T follicular helper cell (primary cell): Measurements from ENCODE around the gene CRACR2A.

Source experiments
- DNase-seq: peaks from one replicate; pipeline ENCODE4 v3.0.0-alpha.2; 2020; ENCODE audit warnings: low read depth
- total RNA-seq, 2 experiments: gene quantifications; one replicate each; lab custom pipeline; 2026; lab: John Stamatoyannopoulos, UW

Gene CRACR2A, protein sequence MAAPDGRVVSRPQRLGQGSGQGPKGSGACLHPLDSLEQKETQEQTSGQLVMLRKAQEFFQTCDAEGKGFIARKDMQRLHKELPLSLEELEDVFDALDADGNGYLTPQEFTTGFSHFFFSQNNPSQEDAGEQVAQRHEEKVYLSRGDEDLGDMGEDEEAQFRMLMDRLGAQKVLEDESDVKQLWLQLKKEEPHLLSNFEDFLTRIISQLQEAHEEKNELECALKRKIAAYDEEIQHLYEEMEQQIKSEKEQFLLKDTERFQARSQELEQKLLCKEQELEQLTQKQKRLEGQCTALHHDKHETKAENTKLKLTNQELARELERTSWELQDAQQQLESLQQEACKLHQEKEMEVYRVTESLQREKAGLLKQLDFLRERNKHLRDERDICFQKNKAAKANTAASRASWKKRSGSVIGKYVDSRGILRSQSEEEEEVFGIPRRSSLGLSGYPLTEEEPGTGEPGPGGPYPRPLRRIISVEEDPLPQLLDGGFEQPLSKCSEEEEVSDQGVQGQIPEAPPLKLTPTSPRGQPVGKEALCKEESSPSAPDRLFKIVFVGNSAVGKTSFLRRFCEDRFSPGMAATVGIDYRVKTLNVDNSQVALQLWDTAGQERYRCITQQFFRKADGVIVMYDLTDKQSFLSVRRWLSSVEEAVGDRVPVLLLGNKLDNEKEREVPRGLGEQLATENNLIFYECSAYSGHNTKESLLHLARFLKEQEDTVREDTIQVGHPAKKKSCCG
- total RNA-seq, result 42.0 to 48.2 reads per million in 2 experiments

DNA sequence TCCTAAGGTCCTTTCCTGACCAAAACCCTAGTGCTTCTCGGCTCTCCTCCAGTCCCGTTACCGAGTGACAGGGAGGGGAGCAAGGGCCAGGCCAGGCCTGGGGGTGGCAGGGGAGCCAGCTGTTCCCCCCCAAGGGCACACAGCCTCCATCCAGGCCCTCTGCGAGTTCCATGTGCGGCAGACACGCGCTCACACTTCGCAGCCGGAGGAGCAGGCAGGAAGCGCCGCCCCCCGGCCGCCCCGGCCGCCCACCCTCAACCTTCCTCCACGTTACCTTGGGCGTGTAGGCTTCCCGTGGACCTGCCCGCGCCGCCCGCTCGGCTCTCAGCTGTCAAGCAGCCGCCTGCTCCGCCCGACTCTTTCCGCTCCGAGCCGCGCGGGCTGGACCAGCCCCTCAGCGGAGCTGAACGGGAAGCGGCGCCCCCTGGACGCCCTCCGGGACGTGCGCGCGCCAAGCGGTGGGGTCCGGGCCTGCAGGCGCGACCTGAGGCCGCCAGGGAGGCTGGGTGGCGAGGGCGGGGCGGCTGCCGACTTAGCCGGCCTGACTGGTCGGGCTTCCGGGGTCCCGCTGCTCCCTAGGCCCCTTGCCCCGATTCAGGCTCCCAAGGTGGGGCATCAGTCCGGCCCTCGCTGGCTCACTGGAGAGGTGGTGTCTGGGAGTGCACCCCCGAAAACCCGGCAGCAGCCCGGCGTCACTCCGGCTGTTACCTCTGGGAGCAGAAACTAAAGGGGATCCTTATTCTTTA, at the start of gene CRACR2A:
Gene CRACR2A (minus strand): TSS at position 369 of the 746 bp plus-strand sequence. CDS start 56,110 bp downstream, outside the sequence.
- DNase-seq, result peak; percentile 70

DNA sequence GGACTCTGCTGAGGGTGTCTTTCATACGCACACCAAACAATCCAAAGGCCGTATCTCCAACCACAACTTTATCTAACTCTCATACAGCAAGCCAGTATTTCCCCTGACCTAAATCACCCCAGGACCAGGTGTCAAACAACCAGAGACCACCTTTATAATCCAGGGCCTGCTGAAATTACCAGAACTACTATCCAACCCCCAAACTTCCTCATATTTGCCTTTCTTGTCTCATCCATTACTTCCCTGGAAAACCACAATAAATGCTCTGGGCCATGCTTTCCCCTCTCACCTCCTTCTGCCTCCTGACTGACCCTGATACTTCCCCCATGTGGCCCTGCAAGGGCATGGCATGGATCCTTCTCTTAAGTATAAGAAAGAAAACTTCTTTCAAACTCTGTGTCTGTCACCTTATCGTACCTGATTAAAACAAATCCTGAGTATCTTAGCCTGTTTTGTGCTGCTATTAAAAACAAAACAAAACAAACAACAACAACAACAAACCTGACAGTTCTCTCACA, 44.7 kb upstream of the CRACR2A start:
- DNase-seq, result no peak

DNA sequence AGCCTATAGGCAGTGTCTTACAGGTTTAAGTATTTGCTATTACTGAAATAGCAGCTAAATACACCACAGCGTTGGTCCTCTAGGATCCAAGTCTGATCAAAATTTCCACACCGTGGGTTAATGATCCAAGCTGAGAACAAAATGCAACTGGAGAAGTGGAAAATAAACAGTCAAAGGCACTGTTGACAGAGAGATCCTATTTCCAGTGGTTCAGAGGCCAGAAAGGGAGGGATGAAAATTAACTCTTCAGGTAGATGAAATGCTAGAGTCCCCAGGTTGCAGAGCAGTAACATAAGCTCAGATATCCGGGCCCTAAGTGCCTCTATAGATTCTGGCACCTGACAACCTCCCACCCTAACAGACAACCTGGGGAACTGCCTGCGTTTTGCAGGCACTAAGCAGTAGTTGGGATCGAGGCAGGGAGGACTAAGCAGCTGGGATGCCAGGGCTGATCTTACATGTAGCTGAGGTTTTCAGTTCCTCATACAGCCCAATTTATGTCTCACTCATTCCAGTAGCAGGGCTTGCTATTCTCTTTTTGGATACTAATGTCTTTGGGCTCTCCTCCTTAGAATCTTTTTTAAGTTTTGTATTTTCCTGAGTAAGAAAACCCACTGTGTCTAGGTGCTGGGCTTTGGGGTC, 42.7 kb upstream of the CRACR2A start:
- DNase-seq, result no peak

DNA sequence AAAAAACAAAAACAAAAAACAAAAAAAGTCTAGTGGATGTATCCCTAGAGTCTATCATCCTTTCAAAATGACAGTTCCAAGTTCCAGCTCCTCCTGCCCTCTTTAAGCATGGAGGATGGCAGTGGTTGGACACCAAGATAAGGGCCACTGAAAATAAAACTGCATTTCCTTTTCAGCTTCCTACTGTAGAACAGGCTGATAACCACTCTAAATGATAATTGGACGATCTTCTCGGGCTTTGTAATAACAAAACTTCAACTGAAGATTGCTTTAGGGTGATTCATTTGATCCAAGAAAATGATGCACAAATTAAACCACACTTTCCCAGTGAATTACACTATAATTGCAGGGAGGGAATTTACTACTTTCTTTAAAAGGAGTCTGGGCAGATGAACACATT, 42.2 kb upstream of the CRACR2A start:
- DNase-seq, result no peak

DNA sequence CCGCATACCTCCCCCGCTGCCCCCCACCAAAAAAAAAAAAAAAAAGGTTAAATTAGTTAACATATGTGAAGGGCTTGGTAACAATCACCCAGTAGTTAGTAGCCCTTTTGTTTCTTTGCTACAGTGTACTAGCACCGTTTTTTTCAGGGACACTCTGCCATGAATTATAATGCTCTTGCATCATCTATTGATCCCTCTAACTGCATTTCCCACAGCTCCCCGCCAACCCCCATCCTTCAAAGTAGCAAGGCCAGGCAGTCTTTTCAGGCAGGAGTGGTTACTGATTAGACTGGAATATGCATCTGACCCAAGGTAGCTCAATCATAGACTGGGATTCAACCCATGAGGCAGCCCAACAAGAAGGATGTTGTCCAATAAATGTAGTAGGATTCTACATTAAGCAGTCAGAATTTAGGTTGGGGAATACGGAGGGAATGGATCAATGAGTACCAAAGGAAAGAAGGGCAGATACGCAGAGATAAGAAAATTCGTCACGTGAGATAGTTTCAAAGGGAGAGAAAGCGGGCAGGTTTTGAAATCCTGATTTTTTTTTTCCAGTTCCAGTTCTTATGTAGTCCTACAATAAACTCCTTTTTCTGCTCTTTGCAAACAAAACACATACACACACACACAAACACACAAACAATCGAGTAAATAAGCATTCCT, 39.8 kb upstream of the CRACR2A start:
- no peak for DNase-seq

DNA sequence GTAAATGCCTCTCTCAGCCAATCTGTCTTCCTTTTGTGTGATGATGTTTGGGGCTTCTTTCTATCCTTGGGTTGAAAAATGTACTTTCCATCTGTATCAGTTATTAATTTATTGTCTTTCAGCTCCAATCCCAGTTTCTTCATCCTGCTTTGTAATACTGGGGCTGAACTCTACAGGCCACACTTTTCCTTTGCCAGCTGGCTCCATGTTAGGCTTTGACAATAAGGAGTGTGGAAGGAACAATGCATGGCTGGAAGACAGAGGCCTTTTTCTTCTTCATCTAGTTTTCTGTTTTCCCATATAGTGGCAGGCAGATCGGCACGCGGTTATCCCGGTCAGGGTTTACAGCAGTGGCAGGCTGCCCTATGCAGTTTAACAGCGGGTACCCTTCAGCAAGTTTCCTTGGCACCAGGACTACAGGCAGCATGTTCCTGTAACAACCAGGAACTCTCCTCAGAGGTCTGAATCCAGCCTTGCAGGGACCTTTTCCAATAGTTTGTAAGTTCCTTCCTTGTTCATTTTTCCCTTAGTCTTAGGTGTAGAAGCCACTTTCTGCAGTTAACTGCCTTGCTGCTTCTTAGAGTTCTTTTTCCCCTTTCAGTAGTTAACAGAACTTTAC, 38.5 kb upstream of the CRACR2A start:
- DNase-seq, result no peak

DNA sequence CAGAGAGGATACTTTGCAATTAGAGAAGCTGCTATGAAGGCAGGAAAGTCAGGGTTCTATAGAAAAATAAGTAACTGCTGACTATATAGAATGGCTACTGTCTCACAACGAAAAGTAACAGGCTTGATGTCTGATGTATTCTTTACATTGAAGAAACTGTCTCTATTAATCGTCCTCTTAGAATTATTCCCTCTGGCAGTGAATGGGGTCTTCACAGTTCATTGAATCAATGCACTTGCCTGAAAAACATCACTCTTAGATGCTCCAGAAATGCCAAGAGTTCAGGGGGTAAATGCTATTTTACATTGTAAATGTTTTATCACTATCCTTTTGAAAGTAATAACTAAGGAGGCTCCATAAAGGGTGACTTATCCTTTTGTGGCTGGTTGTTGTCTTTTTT, 37.7 kb upstream of the CRACR2A start:
- no peak for DNase-seq

DNA sequence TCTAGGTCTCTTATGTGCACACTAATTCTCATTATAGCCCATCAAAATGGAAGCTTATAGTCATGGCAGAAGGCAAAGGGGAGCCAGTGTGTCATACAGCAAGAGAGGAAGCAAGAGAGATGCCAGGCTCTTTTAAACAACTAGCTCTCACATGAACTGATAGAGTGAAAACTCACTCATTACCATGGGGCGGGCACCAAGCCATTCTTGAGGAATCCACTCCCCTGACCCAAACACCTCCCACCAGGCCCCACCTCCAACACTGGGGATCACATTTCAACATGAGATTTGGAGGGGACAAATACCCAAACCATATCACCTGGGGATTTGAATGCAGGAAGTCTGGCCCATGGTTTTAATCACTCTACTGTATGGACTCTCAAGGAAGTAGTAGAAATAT, 36.9 kb upstream of the CRACR2A start:
- DNase-seq, result no peak

DNA sequence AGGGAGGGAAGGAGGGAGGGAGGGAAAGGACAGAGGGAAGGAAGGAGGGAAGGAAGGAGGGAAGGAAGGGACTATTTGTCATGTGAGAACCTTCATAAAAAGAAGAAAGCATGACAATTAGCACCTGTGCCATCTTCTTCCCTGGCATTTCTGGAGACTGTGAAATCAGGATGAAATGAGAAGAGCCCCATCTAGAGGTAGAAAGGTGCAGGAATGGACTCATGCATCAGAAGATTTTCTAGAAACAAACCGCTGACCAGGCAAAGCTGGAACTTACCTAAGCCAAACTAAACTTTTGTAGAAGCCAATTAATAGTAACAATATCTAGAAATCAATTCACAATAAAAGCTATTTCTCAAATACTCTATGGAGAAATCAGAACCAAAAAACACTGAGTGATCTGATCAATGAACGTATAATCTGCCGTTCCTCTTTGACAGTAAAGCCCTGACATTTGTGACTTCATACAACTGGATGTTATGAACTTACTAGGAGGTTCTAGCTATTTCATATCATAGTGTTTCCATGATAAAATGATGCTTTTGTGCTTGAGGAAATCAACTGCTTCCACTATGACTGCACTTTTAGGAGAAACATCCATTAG, 24.4 kb upstream of the CRACR2A start:
- no peak for DNase-seq

DNA sequence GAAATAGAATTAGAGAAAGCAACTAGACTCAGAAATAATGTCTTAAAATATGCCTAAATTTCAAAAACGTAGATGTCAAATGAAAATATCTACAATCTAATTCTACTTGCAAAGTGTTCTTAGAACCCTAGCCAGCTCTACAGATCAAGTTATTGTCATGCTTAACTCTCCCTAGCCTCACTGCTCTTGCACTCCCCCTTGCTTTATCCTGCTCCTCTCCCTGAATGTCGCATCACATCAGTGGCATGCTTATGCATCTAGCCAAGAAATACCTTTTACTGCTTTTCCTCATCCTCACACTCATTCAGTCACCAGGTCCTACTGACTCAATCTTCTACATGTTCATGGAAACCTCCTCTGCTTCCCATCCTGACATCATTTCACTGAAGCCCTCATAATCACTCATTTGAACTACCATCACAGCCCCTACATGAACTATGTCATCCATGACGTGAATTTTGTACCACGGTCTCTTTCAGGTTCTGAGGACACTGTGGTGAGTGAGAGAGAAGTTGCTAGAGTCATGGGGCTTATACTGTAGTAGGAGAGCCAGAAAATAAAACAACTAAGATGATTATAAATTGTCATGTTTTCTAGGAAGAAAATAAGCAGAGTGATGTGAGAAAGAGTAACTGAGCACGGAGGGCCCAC, 22.6 kb upstream of the CRACR2A start:
- no peak for DNase-seq

DNA sequence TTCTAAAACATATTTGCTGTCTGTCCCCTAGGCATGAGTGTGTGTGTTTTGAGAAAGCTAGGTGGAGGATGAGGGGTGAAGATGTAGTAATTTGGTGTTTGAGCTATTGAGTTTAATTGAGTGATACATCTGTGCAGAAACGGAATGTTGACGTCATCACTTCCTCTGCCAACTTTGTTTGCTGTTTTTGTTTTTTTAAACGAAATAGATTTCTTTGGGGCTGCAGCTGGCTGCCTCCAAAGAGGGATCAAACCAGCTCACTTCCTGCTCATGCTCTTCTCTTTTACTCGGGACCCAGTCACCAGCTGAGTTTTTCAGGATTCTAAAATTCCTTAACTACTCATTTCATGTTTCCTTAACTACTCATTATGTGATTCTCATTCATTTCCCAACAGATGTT, 19.5 kb upstream of the CRACR2A start:
- no peak for DNase-seq

DNA sequence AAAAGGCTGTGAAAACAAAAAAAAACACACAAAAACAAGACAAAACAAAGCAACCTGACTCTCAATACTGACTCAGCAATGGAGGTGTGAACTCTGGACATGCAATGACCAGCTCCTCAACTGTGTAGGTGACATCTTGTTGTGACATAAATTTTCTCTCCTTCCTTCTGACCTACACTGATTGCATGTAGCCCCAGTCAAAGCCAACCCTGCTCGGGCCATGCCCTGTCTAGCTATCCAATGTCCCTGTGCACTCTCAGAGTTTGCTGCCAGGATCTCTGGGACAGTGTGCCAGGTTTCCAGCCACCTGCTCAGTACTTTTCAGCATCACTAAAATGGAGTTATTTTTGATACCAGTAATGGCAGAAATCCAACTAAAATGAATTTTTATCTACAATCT, 18.9 kb upstream of the CRACR2A start:
- DNase-seq, result no peak

DNA sequence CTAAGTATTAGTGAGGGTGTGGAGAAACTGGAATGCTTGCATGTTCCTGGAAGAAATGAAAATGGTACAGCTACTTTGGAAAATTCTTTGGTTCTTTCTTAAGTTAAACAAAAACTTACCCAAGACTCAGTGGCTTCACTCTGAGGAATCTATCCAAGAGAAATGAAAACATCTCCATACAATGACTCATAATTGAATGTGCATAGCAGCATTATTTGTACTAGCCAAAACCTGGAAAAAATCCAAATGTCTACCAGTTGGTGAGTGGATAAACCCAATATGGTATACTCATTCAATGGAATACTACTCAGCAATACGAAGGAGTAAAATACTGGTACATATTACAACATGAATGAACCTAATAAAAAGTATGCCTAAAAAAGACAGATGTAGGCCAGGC, 18.0 kb upstream of the CRACR2A start:
- DNase-seq, result no peak

DNA sequence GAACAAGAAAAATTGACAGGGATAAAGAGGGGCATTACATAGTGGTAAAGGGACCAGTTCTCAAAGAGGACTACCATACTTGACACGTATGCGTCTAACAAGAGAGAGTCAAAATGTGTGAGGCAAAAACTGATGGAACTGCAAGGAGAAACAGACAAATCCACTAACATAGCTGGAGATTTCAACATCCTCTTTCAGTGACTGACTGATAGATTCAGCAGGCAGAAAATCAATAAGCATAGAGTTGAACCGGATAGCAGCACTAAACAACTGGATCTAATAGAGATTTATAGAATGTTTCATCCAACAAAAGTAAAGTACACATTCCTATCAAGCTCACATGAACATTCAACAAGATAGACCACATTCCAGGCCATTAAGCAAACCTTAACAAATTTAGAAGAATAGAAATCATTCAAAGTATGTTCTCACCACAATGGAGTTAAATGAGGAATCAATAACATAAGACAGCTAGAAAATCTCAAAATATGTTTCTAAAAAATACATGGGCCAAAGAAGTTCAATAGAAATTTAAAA, 16.1 kb upstream of the CRACR2A start:
- no peak for DNase-seq

DNA sequence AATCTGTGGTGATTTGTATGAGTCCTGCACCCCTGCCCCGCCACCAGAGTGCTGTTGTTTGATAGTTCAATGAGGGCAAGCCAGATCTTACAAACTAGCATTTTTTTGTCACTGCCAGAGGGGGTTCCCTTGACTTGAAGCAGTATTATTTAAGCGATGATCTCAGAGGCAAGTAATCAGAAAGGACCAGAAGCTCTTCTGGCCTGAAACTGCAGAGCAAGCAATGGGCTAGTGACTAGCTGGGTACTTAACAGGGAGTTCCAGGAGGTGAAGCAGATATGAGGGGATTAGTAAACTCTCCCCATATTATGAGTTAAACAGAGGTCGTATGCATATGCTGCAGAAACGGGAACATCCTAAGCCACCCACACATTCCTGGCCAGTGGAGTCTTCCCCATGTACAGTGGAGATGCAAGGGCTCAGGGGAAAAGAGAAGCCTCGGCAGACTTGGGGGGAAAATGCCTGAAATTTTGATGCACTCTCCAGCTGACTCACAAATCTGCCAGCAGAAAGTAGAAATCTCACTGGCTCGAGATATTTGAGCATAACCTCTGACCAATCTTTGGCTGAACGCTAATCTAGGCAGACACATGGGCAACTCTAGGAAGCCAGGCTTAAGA, 8.3 kb upstream of the CRACR2A start:
- DNase-seq, result no peak

DNA sequence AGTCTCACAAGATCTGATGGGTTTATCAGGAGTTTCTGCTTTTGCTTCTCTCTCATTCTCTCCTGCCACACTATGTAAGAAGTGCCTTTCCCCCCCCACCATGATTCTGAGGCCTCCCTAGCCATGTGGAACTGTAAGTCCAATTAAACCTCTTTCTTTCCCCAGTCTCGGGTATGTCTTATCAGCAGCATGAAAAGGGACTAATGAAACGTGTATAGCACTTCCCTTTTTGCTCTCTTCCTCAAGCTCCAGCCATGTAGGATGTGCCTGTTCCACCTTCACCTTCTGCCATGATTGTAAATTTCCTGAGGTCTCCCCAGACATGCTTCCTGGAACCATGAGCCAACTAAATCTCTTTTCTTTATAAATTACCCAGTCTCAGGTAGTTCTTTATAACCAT, 7.0 kb upstream of the CRACR2A start:
- no peak for DNase-seq

DNA sequence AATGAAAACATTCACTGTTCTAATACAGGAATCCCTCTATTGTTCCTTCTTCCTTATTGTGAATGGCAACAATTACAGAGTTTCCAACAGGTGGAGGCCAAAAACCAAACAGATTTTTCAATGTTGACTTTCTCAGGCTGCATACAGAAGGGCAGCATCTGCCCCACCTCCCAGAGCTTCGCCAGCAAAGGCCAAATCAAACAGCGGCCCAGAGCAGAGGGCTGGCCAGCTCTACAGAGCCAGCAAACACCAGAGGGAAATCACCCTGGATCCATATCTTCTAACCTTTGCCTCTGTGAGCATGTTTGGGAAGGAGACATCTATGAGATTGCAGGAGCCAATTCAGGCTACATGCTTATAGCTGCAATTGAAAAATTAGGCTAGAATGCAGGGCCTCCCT, 4.4 kb upstream of the CRACR2A start:
- DNase-seq, result no peak

DNA sequence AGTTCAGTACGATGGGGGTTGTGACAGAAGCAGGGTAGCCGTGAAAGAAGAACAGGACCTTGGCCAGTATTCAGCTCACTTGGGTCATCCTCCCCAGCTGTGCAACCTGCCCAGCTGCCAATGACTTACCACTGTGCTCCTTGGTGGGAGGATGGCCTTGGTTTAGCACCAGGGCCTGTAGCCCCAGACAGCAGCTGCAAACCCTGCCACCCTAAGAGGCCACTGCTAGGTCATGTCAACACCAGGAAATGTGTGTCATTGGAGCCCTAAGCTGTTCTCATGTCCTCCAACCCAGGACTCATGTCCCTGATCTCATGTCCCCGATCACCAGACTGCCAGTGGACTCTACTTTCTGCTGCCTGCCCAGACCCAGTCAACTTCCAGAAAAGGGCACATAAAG, 3.0 kb upstream of the CRACR2A start:
- DNase-seq, result no peak
